ENCODE data around the gene RFX5. TPM values are rescaled to one million over a fixed set of nuclear protein-coding genes. Genes with fewer than 3 reads are reported as not detected.

RFX5 gene
- total and polyA plus RNA-seq, 2 donors (not counting 3 experiments of a cell fraction or from before 2014, with no cell fraction given) = 23.5 to 52.8 TPM

DNA sequence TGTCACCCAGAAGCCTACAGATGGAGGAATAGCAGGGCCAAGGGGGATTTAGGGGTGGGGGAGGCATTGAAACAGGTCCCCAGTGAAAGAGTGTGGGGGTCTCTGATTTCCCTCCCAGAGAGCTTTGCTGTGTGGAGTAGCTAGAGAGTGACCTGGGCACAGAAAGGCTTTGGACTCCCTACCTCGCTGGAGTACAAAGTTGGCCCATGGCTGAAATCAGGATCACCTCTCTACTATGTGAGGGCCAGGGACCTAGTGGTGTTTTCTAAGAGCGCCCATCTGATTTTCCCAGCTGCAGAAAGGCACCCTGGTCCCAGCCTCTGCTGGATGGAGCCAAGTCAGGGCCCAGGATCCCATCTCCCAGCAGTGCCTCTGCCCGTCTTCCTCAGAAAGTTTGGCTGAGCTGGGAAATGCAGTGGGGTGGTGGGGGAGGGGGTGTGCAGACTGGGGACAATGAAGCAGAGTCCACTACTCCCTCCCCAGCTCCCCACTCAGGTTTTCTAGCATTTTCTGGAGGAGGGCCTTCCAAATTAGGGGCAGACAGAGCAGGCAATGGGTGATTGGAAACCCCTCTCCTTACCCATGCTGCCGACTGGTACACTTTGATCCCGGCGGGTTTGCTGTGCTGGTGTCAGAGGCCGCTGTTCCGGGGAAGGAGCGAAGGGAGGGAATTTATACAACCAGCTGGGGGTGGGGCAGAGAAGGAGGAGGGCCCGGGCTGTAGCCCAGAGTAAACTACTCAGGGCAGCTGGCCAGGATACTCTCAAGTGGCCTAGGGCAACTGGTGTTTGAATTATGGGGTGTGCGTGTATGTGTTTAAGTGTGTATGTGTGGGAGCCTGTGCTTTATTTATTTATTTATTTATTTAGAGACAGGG lies 25.2 kb upstream of the RFX5 start, which contains the start of gene SELENBP1:
TSS of gene SELENBP1 (minus strand) at position 648 of the 877 bp plus-strand sequence. CDS start at position 584, 64 bp downstream.
- H2AFZ ChIP-seq (ENCODE audit: low read depth, low read length) = peak within 1 kb of the TSS; percentile 54
- ChIA-PET CTCF (interaction anchor here (1.1 to 1.7 kb wide), 3 partner anchors 20 to 61 kb away, joined by 3 to 8 read pairs (median 5); no protein-coding TSS in a partner anchor), POLR2A (interaction anchor here (0.7 to 1.2 kb wide), 3 partner anchors 26 to 168 kb away, joined by 3 to 4 read pairs (median 4); partner anchors contain the start of gene TUFT1)
- peak; percentile 64 for DNase-seq (ENCODE audit: low read depth, low spot score)
- no peak within 1 kb of the TSS for H3K27ac ChIP-seq (ENCODE audit: insufficient read depth, low read depth, low read length)
- H3K27me3 ChIP-seq (ENCODE audit: control insufficient read depth in 2 of 2, insufficient read depth in 2 of 2, low read length in 2 of 2) = no peaks in the 10 kb centered on the region
- BruUV-seq (replicated peaks) = TSS peak; percentile 34
- peaks cover 8% of the 10 kb centered on the region for H3K4me1 ChIP-seq (ENCODE audit: control insufficient read depth, extremely low read depth, insufficient read depth, low read length)
- H3K4me3 ChIP-seq (replicated peaks in 1 of 3; ENCODE audit: insufficient read depth in 1 of 3, low read depth in 1 of 3, low read length in 3 of 3) = peak within 1 kb of the TSS in 1 of 3 experiments; percentile 29
- H3K79me2 ChIP-seq (ENCODE audit: control insufficient read depth, insufficient read depth, low read length) = no peaks in the 10 kb centered on the region
- peak within 1 kb of the TSS; percentile 49 for H3K4me2 ChIP-seq (ENCODE audit: insufficient read depth, low read length)
- intact Hi-C loops (cut with micrococcal nuclease) (loop anchor here (1.0 to 2.0 kb wide), 2 partner anchors 25 to 27 kb away; partner anchors contain the start of genes PSMB4 and RFX5), dilution Hi-C loops (cut with MboI; ENCODE audit: extremely low pct_ligation_motif_present, low sequenced_read_pairs) (no loop called here)
- no peaks in the 10 kb centered on the region for H3K9me3 ChIP-seq (replicated peaks; ENCODE audit: control insufficient read depth, insufficient read depth, low read length)
- TF ChIP-seq POLR2A (IDR thresholded peaks at IDR 0.05; ENCODE audit: low read depth, low read length) = peak; percentile 52
- TF ChIP-seq FOS (IDR thresholded peaks at IDR 0.05; ENCODE audit: borderline replicate concordance, insufficient read depth, low read length) = no peak
- no peaks in the 10 kb centered on the region for H3K36me3 ChIP-seq (ENCODE audit: control insufficient read depth in 2 of 2, extremely low read depth in 1 of 2, insufficient read depth in 2 of 2, low read length in 2 of 2)
- FAIRE-seq = no peak
- H4K20me1 ChIP-seq (replicated peaks; ENCODE audit: control insufficient read depth, extremely low read depth, insufficient read depth, low read length) = no peaks in the 10 kb centered on the region
- H3K9me1 ChIP-seq (replicated peaks; ENCODE audit: control insufficient read depth, extremely low read depth, insufficient read depth, low read length) = no peaks in the 10 kb centered on the region
- H3K9ac ChIP-seq (replicated peaks; ENCODE audit: extremely low read depth, insufficient read depth, low read length) = peak within 1 kb of the TSS; percentile 29

GRCh38 chr1:151371370-151372057 lies 24.5 kb upstream of the RFX5 start:
- no TSS peak for BruUV-seq (replicated peaks)
- peak; percentile 66 for FAIRE-seq

More at GRCh38 chr1:151371370-151372057, 24.5 kb upstream of the RFX5 start:
- no peaks in the 10 kb centered on the region for H3K9me3 ChIP-seq (replicated peaks; ENCODE audit: control insufficient read depth, insufficient read depth, low read length)
- no peaks in the 10 kb centered on the region for H3K36me3 ChIP-seq (ENCODE audit: control insufficient read depth in 2 of 2, extremely low read depth in 1 of 2, insufficient read depth in 2 of 2, low read length in 2 of 2)
- intact Hi-C loops (cut with micrococcal nuclease) = loop anchor here (1.0 to 2.0 kb wide), 2 partner anchors 24 to 27 kb away; partner anchors contain the start of genes PSMB4 and RFX5
- no peak overlapping the region for H3K27ac ChIP-seq (ENCODE audit: insufficient read depth, low read depth, low read length)
- DNase-seq (ENCODE audit: low read depth, low spot score) = peak; percentile 78
- peaks cover 8% of the 10 kb centered on the region for H3K4me1 ChIP-seq (ENCODE audit: control insufficient read depth, extremely low read depth, insufficient read depth, low read length)
- H4K20me1 ChIP-seq (replicated peaks; ENCODE audit: control insufficient read depth, extremely low read depth, insufficient read depth, low read length) = no peaks in the 10 kb centered on the region
- dilution Hi-C loops (cut with MboI; ENCODE audit: extremely low pct_ligation_motif_present, low sequenced_read_pairs) = no loop called here
- no peak overlapping the region for H3K4me3 ChIP-seq (replicated peaks in 1 of 3; ENCODE audit: insufficient read depth in 1 of 3, low read depth in 1 of 3, low read length in 3 of 3)
- POLR2A ChIA-PET = interaction anchor here (0.7 to 1.2 kb wide), 2 partner anchors 27 to 169 kb away, joined by 3 to 4 read pairs; partner anchors contain the start of gene TUFT1
- TF ChIP-seq MYC (IDR thresholded peaks at IDR 0.05; ENCODE audit: low read depth, low read length) (no peak), JUN (IDR thresholded peaks at IDR 0.05; ENCODE audit: borderline replicate concordance, insufficient read depth, insufficient read length, low read depth) (no peak), POLR2AphosphoS5 (IDR thresholded peaks at IDR 0.05; ENCODE audit: insufficient read depth, low read depth, low read length) (no peak), MAX (IDR thresholded peaks at IDR 0.05; ENCODE audit: insufficient read depth, insufficient read length) (no peak), CTCF (IDR thresholded peaks at IDR 0.05; ENCODE audit: extremely low read depth in 1 of 2, insufficient read depth in 1 of 2, low read depth in 1 of 2, low read length in 2 of 2) (no peak), POLR2A (IDR thresholded peaks at IDR 0.05; ENCODE audit: low read depth, low read length) (no peak), GATA2 (IDR thresholded peaks at IDR 0.05; ENCODE audit: insufficient read depth, insufficient read length, low read depth, low read length) (no peak), EZH2 (IDR thresholded peaks at IDR 0.05; ENCODE audit: borderline replicate concordance, low read depth, low read length, severe bottlenecking) (no peak), FOS (IDR thresholded peaks at IDR 0.05; ENCODE audit: borderline replicate concordance, insufficient read depth, low read length) (no peak)
- H3K9me1 ChIP-seq (replicated peaks; ENCODE audit: control insufficient read depth, extremely low read depth, insufficient read depth, low read length) = no peaks in the 10 kb centered on the region
- no peak overlapping the region for H3K9ac ChIP-seq (replicated peaks; ENCODE audit: extremely low read depth, insufficient read depth, low read length)
- no peaks in the 10 kb centered on the region for H3K79me2 ChIP-seq (ENCODE audit: control insufficient read depth, insufficient read depth, low read length)
- peak overlapping the region; percentile 54 for H2AFZ ChIP-seq (ENCODE audit: low read depth, low read length)
- peak overlapping the region; percentile 49 for H3K4me2 ChIP-seq (ENCODE audit: insufficient read depth, low read length)
- CTCF ChIA-PET = interaction anchor here (1.1 to 1.7 kb wide), 3 partner anchors 19 to 60 kb away, joined by 3 to 8 read pairs (median 5); no protein-coding TSS in a partner anchor
- H3K27me3 ChIP-seq (ENCODE audit: control insufficient read depth in 2 of 2, insufficient read depth in 2 of 2, low read length in 2 of 2) = no peaks in the 10 kb centered on the region

Measured in endothelial cell of umbilical vein (primary cell).